Umbilical cord (tissue), 2 donors: ENCODE results near the gene PCLO. TPM values are rescaled to one million over a fixed set of nuclear protein-coding genes. Genes with fewer than 3 reads are reported as not detected.
A peak's percentile ranks its signal among the peaks of the same experiment; 100 is the strongest.

ENCODE experiments used
- DNase-seq: peaks from one replicate; pipeline ENCODE4 v3.0.0-alpha.2; 2015; ENCODE audit warnings: low spot score
- total RNA-seq: library from RNA; depleted of rRNA; stranded (reverse); fragments of >200 nt; gene quantifications from one replicate; pipeline ENCODE4 v1.2.3, GENCODE V29; 2014; ENCODE audit warnings: low replicate concordance; ENCODE audit not compliant: insufficient read depth

Gene PCLO
- 6.7 TPM for total RNA-seq

- DNase-seq = peak; percentile 69
Measured at GRCh38 chr7:83162402-83163256, at the start of gene PCLO. Gene PCLO (minus strand): TSS chr7:83162884. CDS start chr7:83162592, 292 bp downstream.

GRCh38 chr7:83211685-83212084, 49.0 kb upstream of the PCLO start:
- no peak for DNase-seq

- no peak for DNase-seq
Measured at GRCh38 chr7:83210479-83210878, 47.8 kb upstream of the PCLO start.

GRCh38 chr7:83204715-83205114, 42.0 kb upstream of the PCLO start:
- no peak for DNase-seq

- DNase-seq = no peak
Measured at GRCh38 chr7:83201355-83201754, 38.7 kb upstream of the PCLO start.

- DNase-seq = no peak
Measured at GRCh38 chr7:83190659-83191389, 28.1 kb upstream of the PCLO start.

- DNase-seq = no peak
Measured at GRCh38 chr7:83178796-83179195, 16.1 kb upstream of the PCLO start.

- DNase-seq = no peak
Measured at GRCh38 chr7:83178066-83178465, 15.4 kb upstream of the PCLO start.

GRCh38 chr7:83173664-83174063, 11.0 kb upstream of the PCLO start:
- no peak for DNase-seq

GRCh38 chr7:83166781-83167180, 4.1 kb upstream of the PCLO start:
- no peak for DNase-seq

- DNase-seq = no peak
Measured at GRCh38 chr7:83161899-83162401, 734 bp downstream of the PCLO start.

- DNase-seq = peak; percentile 11
Measured at GRCh38 chr7:83161186-83161585, 1.5 kb downstream of the PCLO start.

- DNase-seq = no peak
Measured at GRCh38 chr7:83159731-83160130, 3.0 kb downstream of the PCLO start.

- no peak for DNase-seq
Measured at GRCh38 chr7:83156006-83156405, 6.7 kb downstream of the PCLO start.

- no peak for DNase-seq
Measured at GRCh38 chr7:83155407-83155806, 7.3 kb downstream of the PCLO start.

- DNase-seq = no peak
Measured at GRCh38 chr7:83153419-83153818, 9.3 kb downstream of the PCLO start.

- no peak for DNase-seq
Measured at GRCh38 chr7:83150310-83150709, 12.4 kb downstream of the PCLO start.

GRCh38 chr7:83149466-83149865, 13.2 kb downstream of the PCLO start:
- DNase-seq = no peak

- no peak for DNase-seq
Measured at GRCh38 chr7:83148776-83149175, 13.9 kb downstream of the PCLO start.

GRCh38 chr7:83143107-83143506, 19.6 kb downstream of the PCLO start:
- no peak for DNase-seq

GRCh38 chr7:83142365-83142764, 20.3 kb downstream of the PCLO start:
- DNase-seq = no peak

GRCh38 chr7:83141927-83142326, 20.8 kb downstream of the PCLO start:
- no peak for DNase-seq
